Chondrocyte (in vitro differentiated cells): Measurements from ENCODE around the gene PPP1R12A. TPM values are rescaled to one million over a fixed set of nuclear protein-coding genes. Genes with fewer than 3 reads are reported as not detected.

Experiments used
- DNase-seq: peaks from one replicate; pipeline ENCODE4 v3.0.0; 2021; ENCODE audit warnings: mixed read lengths, low spot score
- H3K27ac Mint-ChIP-seq: one replicate; pipeline ENCODE4 v1.8.0; 2021; ENCODE audit warnings: mild to moderate bottlenecking, moderate library complexity, mixed read lengths; ENCODE audit not compliant: unreplicated experiment
- H3K27me3 Mint-ChIP-seq: 2 replicates; pipeline ENCODE4 v1.8.0; 2021; ENCODE audit warnings: low read depth, mixed read lengths
- H3K36me3 Mint-ChIP-seq: 2 replicates; pipeline ENCODE4 v1.8.0; 2021; ENCODE audit warnings: low read depth, mixed read lengths
- H3K4me1 Mint-ChIP-seq: 2 replicates; pipeline ENCODE4 v1.8.0; 2021; ENCODE audit warnings: low read depth, mild to moderate bottlenecking, mixed read lengths
- H3K4me3 Mint-ChIP-seq: one replicate; pipeline ENCODE4 v1.8.0; 2021; ENCODE audit warnings: mild to moderate bottlenecking, moderate library complexity, mixed read lengths; ENCODE audit not compliant: unreplicated experiment
- H3K9me3 Mint-ChIP-seq: 2 replicates; pipeline ENCODE4 v1.8.0; 2021; ENCODE audit warnings: low read depth, mixed read lengths
- total RNA-seq: library from RNA; stranded (reverse); gene quantifications from 3 replicates; pipeline ENCODE4 v1.2.1, GENCODE V29; 2021
- TF ChIP-seq, protein P1 (sequence below): fragments of 200-600 bp; sonication (generic); IDR thresholded peaks from 2 replicates; pipeline ENCODE4 v1.5.0; 2021; ENCODE audit warnings: antibody characterized with exemption, mild to moderate bottlenecking, moderate library complexity

Gene PPP1R12A
- total RNA-seq, 1 donor from 2014 or later, result 139 TPM

DNA sequence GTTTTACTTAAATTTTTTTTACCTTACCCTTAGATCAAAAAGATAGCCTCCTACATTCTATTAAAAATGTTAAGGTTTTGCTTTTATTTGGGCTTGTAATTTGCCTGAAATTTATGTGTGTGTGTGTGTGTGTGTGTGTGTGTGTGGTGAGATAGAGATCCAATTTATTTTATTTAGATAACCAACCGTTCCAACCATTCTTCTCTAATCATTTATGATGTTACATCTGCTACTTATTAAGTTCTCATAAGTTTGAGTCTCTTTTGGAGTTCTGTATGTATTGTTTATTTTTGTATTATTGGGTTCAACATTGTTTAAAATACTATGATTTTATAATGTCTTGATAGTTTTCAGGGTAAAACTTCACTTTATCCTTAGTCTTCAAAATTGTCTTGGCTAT is 173.6 kb downstream of the PPP1R12A start:
- TF ChIP-seq, protein P1, sequence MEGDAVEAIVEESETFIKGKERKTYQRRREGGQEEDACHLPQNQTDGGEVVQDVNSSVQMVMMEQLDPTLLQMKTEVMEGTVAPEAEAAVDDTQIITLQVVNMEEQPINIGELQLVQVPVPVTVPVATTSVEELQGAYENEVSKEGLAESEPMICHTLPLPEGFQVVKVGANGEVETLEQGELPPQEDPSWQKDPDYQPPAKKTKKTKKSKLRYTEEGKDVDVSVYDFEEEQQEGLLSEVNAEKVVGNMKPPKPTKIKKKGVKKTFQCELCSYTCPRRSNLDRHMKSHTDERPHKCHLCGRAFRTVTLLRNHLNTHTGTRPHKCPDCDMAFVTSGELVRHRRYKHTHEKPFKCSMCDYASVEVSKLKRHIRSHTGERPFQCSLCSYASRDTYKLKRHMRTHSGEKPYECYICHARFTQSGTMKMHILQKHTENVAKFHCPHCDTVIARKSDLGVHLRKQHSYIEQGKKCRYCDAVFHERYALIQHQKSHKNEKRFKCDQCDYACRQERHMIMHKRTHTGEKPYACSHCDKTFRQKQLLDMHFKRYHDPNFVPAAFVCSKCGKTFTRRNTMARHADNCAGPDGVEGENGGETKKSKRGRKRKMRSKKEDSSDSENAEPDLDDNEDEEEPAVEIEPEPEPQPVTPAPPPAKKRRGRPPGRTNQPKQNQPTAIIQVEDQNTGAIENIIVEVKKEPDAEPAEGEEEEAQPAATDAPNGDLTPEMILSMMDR, result no peak
- peaks cover 14% of the 10 kb centered on the region for H3K4me1 Mint-ChIP-seq
- no peak overlapping the region for H3K4me3 Mint-ChIP-seq
- no peak overlapping the region for H3K27ac Mint-ChIP-seq
- H3K27me3 Mint-ChIP-seq, result no peaks in the 10 kb centered on the region
- H3K9me3 Mint-ChIP-seq, result peaks cover 9% of the 10 kb centered on the region
- peaks cover 3% of the 10 kb centered on the region for H3K36me3 Mint-ChIP-seq
- DNase-seq, result no peak

DNA sequence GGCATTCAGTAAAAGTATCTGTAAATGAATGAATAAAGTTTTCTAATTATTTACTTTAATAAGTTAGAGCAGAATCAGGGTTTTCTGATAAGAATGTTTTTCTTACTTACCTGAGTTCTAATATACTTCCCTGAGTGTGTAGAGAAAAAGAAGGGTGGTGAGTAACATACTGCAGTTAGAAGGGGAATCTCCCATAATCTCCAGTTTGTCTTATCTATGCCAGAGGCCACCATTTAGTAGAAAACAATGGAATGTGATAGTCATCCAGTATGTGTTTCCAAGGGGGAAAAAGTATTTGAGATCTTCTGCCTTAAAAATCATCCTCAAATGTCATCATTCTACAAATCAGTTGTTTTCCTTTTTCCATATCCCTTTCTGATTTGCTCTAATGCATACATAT is 187.6 kb downstream of the PPP1R12A start:
- H3K27me3 Mint-ChIP-seq, result no peaks in the 10 kb centered on the region
- H3K27ac Mint-ChIP-seq, result no peak overlapping the region
- H3K4me3 Mint-ChIP-seq, result no peak overlapping the region
- H3K4me1 Mint-ChIP-seq, result peaks cover 4% of the 10 kb centered on the region
- no peaks in the 10 kb centered on the region for H3K36me3 Mint-ChIP-seq
- DNase-seq, result no peak
- no peaks in the 10 kb centered on the region for H3K9me3 Mint-ChIP-seq
- TF ChIP-seq, protein P1, result no peak

DNA sequence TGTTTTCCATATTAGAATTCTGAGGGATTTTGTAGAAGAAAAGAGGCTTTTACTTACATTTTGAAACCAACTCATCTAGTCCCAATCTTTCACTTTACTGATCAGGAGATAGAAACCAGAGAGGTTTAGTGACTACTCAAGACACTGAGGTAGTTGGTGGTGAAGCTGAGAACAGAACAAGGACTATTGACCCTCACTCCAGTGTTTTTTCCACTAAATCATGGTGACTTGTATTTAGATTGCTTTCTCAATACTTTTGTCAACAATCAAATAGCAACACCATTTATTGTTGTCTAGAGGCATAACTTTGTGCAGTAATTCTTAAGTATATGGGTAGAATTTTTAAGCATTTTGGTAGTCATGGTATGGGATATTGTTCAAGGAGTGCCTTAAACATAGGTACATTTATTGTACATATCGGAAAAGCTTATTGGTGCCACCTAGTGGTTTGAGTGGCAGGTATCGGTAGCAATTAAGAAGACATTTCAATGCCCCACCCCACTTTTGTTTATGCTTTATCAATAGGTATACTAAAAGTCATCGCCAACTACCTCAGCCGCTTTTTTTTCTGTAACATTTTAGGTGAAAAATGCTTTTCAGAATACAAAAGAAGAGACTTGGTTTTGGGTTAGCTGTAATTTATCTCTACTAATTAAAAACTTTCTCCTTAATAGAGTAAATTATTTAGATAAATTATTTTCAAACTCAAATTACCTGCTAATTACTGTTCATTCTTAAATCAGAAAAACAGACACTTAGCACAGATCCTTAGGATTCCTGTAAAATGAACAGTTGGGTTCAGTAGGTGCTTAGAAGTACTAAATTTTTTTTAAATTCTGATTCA is 196.8 kb downstream of the PPP1R12A start:
- no peaks in the 10 kb centered on the region for H3K36me3 Mint-ChIP-seq
- H3K27ac Mint-ChIP-seq, result no peak overlapping the region
- H3K9me3 Mint-ChIP-seq, result peaks cover 5% of the 10 kb centered on the region
- TF ChIP-seq, protein P1, result peak; percentile 97
- DNase-seq, result no peak
- no peaks in the 10 kb centered on the region for H3K27me3 Mint-ChIP-seq
- H3K4me3 Mint-ChIP-seq, result no peak overlapping the region
- H3K4me1 Mint-ChIP-seq, result peaks cover 8% of the 10 kb centered on the region

DNA sequence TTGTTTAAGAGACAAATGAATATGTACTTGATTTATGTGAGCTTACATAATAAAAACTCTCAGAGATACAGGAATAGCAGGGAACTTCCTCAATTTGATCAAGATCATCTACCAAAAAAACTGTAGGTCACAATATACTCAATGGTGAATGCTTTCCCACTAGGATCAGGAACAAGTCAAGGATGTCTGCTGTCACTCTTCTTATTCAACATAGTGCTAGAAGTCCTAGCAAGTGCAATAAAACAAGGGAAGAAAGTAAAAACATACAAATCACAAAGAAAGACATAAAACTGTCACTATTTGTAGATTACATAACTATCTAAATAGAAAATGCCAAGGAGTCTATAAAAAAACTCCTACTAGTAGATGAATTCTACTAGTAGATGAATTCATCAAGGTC is 202.3 kb downstream of the PPP1R12A start:
- Mint-ChIP-seq H3K4me1 (no peaks in the 10 kb centered on the region), H3K4me3 (no peak overlapping the region), H3K27me3 (no peaks in the 10 kb centered on the region), H3K27ac (no peak overlapping the region), H3K9me3 (peaks cover 32% of the 10 kb centered on the region), H3K36me3 (peaks cover 4% of the 10 kb centered on the region)
- TF ChIP-seq, protein P1, result no peak
- DNase-seq, result no peak

DNA sequence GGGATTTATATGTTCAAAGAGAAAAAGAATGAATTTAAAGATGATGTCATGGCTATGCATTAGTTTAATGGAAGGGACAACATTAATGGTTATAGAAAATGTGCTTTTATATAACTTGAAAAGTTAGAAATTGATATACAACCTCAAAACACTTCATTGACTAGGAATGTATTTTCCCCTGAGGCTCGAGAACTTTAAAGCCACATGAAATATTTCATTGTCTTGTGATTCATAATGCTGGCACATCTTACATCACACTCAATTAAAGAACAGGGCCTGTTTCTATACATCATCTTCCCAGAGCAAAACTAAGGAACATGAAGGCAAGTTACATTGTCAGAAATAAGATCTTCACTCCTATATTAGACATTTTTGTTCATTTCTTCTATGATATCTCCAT is 208.9 kb downstream of the PPP1R12A start:
- Mint-ChIP-seq H3K9me3 (peaks cover 28% of the 10 kb centered on the region), H3K27me3 (no peaks in the 10 kb centered on the region)

More for the DNA sequence above, 208.9 kb downstream of the PPP1R12A start:
- H3K4me3 Mint-ChIP-seq, result no peak overlapping the region
- TF ChIP-seq, protein P1, result no peak
- DNase-seq, result no peak
- H3K27ac Mint-ChIP-seq, result peak overlapping the region; percentile 65
- H3K4me1 Mint-ChIP-seq, result peaks cover 10% of the 10 kb centered on the region
- peaks cover 4% of the 10 kb centered on the region for H3K36me3 Mint-ChIP-seq

Other genes starting within 250 kb of the PPP1R12A start
- 127 to 157 TPM (median 137 TPM) in 3 replicates for gene PAWR, start 244.1 kb downstream of the PPP1R12A start, total RNA-seq
- 0.25 to 0.92 TPM in 2 of 3 replicates, not detected in the other for gene OTOGL, start 164.4 kb upstream of the PPP1R12A start, total RNA-seq